NCI-H1105 treated with DMSO at 0.1 percent for 48 hours (cell line): ENCODE results near the gene GPR21.
A peak's percentile ranks its signal among the peaks of the same experiment; 100 is the strongest.

ENCODE experiments used
- DNase-seq: peaks from one replicate; lab custom pipeline; 2025; lab: John Stamatoyannopoulos, UW

Gene GPR21, protein sequence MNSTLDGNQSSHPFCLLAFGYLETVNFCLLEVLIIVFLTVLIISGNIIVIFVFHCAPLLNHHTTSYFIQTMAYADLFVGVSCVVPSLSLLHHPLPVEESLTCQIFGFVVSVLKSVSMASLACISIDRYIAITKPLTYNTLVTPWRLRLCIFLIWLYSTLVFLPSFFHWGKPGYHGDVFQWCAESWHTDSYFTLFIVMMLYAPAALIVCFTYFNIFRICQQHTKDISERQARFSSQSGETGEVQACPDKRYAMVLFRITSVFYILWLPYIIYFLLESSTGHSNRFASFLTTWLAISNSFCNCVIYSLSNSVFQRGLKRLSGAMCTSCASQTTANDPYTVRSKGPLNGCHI

DNA sequence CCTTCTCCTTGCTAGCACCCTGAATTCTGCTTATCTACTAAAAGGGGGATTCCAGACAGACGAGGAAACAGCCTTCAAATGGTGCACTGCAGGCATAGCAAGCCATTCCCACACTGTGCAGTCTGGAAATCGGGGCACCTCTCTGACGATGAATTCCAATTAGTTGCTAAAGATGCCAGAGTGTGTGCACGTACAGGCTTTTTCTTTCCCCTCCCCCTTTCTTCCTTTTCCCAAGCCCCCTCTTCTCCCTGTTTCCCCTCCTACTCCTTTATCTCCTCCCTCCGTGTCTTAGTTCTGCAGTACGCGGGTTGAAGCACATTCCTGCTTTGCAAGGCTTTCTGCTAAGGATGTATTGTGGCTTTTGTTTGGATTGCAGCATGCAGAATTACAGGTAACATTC lies at the start of gene GPR21:
Gene GPR21, plus strand, starts transcription at position 316 of the 400 bp plus-strand sequence. CDS start 900 bp downstream, outside the sequence.
- no peak for DNase-seq

DNA sequence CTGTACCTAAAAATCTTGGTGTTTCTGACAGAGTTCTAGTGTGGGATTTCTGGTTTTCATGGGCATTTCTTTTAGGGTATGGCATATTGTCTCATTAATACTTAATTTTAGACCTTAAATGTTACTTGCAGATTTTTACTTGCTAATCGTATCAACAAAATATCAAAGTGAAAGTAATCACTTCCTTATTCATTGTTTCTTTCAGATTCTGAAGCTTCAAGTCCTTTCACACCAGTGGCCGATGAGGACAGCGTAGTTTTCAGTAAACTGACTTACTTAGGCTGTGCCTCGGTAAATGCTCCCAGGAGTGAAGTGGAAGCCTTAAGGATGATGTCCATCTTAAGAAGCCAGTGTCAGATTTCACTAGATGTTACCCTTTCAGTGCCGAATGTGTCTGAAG lies 47.5 kb upstream of the GPR21 start:
- no peak for DNase-seq

DNA sequence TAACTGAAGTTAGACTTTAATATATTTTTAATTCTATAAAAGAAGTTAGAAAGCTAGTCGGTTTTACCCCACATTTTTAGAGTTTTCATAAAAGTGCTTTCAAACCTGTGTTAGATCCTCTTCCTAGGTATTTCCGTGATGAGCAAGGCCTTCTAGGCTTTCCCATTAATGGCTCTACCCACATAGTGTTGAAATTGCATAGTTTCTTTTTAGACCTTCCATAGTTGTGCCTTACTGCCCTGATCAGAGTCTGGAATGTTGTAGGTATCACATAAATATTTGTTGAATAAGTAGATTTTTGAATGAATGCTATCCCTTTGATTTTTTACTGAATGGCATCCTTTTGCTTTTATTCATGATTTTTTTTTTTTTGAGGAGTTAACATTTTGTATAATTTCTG lies 45.3 kb upstream of the GPR21 start:
- DNase-seq: no peak

DNA sequence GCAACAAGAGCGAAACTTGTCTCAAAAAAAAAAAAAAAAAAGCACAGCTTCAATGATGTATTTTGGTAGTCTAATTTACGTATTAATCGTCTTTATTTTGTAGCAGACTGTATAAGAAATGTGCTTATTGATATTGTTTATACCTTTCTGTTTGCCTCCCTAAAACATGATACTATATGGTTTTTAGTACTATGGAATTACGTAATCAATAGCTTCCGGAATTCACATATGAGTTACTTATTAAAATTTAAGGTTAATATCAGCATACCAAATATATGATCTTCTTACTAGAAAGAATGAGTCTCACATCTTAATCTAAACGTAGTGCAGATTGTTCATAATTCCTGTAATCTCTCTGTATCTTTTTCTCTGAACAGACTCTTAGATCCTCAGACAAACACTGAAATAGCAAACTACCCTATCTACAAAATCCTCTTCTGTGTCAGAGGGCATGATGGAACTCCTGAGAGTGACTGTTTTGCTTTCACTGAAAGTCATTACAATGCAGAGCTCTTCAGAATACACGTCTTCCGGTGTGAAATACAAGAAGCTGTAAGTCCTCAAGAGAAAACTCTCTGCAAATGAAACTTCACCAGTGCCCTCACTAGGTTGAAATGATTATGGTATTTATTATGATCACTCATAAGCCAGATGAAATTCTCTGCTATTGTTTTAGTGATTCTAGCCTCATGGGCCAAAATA lies 44.4 kb upstream of the GPR21 start:
- DNase-seq: no peak

DNA sequence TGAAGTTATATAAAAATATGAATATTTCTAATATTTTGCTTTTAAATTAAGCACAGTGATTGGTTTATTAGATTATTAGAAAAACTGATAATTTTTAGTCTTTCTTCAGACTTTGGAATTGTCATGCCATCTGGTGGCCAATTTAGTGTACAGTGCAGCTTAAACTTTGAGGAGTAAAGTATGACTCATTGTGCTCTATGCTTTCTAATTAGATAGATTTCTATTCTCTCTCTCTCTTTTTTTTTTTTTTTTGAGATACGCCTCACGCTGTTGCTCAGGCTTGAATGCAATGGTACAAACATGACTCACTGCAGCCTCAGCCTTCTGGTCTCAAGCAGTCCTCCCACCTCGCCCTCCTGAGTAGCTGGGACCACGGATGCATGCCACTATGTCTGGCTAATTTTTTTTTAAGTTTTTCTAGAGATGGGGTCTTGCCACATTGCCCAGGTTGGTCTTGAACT lies 42.1 kb upstream of the GPR21 start:
- peak; percentile 14 for DNase-seq

DNA sequence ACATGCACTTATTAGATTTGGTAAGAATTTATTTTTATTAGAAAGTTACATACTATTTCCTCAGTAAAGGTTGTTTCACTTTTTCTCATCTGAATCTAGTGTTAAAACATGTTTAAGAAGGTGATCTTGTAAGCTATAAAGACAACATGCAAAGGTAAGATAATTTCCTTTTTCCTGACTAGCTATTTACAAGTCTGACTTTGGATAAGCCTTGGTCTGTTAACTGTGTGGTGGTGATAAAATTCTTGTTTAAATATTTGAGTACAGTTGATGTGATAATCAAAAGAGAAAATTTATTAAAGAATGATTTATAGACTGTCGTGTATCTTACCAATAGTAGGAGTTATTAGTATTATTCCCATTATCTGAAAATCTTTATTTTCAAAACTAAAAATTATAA lies 36.9 kb upstream of the GPR21 start:
- DNase-seq: no peak

DNA sequence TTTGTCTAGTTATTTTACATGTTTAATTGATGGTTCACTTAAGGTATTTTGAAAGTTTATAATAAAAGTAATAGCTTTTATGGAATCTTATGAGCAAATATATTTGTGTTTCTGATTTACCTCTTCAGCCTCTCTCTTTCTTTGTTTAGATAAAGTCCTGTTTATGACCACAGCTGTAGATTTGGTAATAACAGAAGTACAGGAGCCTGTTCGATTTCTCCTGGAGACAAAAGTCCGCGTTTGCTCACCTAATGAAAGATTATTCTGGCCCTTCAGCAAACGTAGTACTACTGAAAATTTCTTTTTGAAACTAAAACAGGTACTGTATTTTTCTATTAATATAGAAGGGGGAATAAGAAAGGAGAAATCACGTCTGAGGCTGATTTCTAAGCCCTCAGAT lies 35.0 kb upstream of the GPR21 start:
- no peak for DNase-seq

DNA sequence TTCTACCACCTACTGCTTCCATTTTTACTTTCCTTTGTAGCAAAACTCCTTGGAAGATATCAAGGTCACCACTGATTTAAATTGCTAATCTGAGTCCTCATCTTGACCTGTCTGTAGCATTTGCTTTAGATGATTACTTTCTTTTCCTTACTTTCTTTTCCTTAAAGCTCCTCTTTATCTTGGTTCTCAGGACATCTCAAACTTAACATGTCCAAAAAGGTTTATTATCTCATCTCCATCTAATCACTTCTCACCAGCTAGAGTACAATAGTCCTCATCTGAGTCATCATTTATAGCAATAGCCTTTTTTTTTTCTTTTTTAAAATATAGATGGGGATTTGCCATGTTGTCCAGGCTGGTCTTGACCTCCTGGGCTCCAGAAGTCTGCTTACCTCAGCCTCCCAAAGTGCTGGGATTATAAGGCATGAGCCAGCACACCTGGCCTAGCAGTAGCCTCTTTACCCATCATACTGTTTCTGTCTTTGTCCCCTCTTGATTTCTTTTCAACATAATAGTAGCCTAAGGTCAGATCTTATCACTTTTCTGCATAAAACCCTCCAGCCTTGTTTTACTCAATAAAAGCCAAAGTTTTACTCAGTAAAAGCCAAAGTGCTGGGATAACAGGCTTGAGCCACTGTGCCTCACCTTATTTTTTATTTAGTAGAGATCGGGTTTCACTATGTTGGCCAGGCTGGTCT lies 32.9 kb upstream of the GPR21 start:
- no peak for DNase-seq

DNA sequence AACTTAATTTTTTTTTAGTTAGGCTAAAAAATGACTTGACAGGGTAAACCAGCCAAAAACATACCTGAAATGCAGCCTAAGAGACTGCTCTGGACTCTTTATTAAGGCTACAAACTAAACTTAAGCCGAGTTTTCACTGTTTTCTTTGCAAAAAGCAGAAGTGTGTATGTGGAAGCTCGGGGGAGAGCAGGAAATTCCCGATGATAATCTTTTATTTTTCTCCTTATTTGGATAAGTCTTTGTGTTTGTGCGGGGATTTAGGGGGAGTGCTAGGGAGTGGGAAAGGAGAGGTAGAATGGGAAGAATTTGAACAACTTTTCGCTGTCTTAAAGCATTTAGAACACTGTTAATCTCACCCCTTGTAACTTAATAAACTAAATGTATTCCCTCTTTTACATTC lies 30.7 kb upstream of the GPR21 start:
- no peak for DNase-seq

DNA sequence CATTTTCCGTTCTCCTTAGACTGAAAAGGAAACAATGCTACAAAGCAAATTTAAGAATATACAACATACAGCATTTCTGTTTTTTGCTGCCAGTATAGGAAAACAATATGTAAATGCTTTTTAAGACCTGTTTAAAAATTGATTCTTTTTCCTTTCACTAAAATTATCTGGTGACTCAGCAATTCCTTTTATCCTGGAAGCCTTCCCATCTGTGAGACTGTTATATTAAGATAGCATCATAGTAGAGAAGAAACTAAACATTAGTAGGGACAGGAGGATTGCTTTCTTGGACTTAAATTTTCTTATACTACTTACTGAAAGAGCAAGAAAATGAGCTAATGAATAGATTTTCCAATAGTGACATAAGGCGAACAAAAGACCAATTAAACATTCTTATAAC lies 30.0 kb upstream of the GPR21 start:
- no peak for DNase-seq

DNA sequence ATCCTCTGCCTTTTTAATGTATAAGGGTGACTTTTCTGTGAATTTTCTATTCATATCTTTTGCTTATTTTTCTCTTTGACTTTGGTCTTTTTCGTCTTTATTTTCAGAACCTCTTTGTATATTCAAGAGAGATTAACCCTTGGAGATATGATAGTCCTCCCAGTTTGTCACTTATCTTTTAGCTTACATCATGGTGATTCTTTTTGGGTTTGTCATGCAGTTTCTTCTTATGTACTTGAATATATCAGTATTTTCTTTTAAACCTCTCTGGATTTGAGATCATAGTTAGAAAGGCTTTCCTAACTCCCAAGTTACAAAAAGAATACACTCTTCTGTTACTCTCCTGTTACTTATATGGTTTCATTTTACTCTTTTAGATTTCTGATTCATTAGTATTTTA lies 27.5 kb upstream of the GPR21 start:
- DNase-seq: no peak

DNA sequence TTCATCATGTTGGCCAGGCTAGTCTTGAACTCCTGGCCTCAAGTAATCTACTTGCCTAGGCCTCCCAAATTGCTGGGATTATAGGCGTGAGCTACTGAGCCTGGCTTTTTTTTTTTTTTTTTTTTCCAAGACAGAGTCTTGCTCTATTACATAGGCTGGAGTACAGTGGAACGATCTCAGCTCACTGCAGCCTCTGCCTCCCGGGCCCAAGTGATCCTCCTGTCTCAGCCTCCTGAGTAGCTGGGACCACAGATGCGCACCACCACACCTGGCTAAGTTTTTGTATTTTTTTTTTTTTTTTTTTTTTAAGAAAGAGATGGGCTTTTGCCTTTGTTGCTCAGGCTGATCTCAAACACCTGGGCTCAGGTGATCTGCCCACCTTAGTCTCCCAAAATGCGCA lies 26.2 kb upstream of the GPR21 start:
- DNase-seq: no peak

DNA sequence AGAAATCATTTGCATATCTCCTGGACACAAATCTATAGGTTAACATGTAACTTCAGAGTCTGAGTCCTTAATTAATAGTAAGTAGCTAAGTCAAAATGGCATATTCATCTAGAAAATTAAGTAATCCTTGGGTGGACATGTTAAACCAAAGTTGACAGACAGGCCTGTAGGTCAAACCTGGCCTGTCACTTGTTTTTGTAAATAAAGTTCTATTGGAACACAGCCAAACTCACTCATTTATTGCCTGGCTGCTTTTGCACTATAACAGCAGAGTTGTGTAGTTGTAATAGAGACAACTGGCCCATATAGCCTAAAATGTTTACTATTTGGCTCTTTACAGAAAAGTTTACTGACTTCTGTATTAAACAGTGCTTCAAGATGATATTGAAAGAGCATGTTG lies 24.6 kb upstream of the GPR21 start:
- no peak for DNase-seq

DNA sequence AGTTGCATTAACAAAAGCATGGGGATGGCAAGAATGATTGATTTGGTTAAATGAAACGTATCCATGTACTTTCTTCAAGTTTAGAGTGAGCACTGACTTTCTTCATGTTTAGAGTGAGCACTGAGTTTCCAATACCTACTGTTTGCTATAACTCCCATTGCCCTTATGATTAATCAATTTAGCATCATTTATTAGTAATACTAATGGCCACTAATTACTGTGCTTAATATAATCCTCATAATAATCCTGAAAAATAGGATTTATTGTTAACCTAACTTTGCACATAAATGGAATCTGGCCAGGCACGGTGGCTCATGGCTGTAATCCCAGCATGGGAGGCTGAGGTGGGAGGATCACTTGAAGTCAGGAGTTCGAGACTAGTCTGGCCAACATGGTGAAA lies 22.1 kb upstream of the GPR21 start:
- no peak for DNase-seq

DNA sequence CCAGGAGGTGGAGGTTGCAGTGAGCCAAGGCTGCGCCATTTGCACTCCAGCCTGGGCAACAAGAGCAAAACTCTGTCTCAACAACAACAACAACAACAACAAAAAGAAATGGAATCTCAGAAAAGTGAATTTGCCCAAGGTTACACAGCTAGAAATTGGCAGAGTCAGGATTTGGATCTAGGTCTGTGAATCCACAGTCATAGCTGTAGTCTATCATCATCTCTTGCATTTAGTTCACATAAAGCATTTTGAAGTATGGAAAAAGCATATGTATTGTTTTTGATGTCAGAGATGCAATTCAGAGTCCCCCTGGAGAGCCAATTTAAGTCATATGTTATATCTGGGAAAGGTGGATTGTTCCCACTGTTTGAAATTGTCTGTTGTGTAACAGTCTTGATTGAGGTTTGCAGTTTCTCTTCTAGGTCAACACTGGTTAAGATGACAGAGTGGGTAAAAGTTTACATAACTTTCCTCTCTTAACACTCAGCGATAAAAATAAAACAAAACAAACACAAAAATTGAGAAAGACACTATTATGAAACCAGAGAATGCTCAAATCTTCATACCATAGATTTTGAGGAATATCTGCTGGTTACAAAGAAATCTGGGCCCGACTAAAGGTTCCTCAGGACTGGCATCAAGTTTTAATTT lies 21.5 kb upstream of the GPR21 start:
- no peak for DNase-seq

DNA sequence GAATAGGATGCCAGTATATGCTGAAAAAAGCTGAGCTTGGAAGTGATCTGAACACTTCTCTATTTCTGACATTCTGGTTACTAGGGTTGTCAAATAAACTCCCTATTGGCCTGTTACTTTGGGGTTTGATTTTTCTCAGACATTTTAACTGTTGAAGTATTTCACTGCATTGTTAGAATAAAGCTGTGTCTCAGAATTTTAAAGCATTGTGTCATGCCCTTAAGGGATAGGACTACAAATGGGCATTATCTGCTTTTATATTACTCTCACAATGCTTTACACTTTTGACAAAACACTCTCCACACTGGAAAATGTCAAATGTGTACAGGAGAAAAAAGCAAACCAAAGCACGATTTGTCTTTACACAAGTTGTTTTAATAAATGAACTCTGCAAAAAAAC lies 16.8 kb upstream of the GPR21 start:
- no peak for DNase-seq

DNA sequence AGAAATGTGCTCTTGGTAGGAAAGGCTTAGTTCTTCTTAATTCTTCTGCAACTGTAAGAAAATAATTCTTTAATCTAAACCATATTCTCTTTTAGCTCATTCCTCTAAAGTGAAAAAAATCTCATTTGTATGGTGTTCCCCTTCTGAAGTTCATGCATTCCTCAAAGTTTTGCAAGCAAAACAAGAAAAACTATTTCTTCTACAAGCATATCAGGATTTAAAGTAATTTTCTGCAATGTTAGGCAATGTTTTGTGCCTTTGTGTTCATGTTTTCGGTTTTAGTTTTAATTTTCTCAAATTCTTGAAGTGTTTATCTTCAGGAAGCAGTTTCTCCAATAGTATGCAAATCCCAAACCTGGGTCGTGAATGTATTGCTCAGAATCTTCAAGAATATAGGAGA lies 12.7 kb upstream of the GPR21 start:
- DNase-seq: no peak

DNA sequence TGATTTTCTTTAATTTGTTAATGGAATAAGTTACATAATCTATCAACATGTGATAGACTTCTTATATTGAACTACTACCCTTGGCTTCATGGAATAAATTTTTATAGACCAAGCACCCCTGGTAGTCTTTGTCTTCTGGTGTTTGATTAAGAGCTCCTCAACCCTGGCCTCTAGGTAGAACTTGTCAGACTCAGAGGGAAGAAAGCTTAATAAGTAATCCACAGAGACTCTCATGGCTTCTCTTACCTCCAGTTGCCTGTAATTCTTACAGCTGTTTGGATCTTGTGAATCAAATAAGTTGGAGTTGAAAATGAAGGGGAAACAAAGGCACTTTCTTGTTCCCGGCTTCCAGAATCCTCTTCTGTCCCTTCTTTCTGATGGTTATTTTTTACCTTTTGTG lies 7.0 kb upstream of the GPR21 start:
- DNase-seq: no peak

DNA sequence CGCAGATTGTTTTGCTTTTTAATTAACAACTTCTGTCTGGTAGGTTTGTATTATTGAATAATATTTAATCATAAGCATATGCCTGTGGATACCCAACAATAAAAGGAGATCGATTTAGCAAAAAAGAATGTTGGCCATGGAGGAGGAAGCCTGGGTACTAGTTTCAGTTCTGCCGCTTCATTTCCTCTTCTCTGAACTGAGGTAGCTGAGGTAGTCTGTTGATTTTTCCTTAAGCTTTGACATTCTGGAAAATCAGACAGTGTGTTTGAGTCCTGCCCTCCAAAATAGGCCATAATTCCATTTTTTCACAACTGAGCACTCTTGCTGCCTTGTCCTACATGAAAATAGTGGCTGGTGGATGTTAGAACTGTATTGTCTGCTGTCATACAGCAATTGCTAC lies 6.0 kb upstream of the GPR21 start:
- DNase-seq: no peak

DNA sequence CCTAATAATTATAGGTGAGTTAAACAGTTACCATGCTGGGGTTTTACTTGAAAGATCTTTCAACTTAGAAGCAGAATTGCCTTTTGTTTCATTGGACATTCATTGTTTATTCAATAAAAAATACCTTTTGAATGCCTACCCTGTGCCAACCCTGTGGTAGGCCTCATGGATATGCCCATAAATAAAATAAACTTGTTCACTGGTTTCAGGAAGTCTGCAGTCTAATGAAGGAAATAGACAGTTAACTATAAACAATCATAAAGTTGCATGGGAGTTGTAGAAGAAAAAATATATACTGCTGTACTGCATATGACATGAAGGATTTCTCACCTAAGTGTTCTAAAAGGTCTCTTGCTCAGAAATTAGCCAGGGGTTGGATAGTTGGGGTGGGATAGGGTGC lies 5.3 kb upstream of the GPR21 start:
- DNase-seq: no peak

DNA sequence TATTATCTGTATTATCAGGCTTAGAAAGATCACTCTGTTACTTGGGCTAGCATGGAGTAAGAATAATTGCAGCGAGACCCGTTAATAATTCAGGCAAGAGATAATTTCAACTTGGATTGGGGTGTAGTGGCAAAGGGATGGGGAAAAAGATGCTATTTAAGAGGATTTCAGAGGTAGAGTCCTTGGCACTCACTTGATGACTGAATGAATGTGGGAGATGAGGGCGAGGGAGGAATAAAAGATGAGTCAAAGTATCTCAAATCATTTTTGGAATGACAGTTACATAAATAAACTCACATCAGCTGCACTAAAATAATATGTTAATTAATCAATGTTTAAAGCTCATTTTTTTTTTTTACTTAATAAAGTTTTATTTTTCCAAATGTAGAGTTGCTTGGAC lies 4.5 kb upstream of the GPR21 start:
- no peak for DNase-seq

DNA sequence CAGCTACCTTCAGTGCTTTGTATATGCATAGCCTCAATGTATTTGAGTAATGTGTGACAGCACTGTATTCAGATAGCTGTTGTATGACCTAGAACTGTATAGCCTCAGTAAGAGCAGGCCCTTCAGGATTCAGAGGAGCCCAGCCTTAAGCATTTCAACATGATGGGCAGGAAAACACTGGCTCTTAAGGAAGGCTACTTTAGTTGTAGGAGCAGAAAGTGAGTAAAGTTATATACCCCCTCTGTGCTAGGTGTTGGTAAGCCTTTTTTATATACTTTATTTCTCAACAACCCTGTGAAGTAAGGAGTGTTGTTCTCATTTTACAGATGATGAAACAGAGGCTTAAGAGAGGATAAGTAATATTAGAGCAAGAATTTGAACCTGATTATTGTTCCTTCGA lies 1.5 kb upstream of the GPR21 start:
- DNase-seq: no peak
